Right forelimb (tissue), 1 donor: ENCODE data around the gene MARS1.
"Not testable (repeated sequence)": the region's sequence is repeated elsewhere in the genome, so short reads cannot be mapped to it uniquely, and the experiment has no call there.

Experiments
- DNase-seq: peaks from one replicate; pipeline ENCODE4 v3.0.0-alpha.2; 2018

The MARS1 gene

DNA sequence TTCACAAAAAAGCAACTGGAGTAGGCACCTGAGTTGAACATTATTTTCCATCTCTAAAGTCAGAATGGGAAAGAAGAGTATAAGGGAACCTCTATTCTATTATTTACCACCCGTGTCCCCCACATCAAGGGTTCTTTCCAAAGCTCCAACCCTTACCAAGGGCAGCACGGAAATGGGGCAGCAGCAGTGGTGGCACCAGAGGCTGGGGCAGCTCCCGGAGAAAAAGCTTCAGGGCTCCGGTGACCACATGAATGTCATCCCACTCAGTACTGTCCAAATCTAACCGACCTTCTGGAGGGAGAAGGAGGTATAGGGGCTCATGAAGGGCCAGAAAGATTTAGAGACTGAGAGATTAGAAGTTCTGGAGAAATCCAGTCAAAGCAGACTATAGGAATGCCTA, 14.0 kb upstream of the MARS1 start:
- no peak for DNase-seq

DNA sequence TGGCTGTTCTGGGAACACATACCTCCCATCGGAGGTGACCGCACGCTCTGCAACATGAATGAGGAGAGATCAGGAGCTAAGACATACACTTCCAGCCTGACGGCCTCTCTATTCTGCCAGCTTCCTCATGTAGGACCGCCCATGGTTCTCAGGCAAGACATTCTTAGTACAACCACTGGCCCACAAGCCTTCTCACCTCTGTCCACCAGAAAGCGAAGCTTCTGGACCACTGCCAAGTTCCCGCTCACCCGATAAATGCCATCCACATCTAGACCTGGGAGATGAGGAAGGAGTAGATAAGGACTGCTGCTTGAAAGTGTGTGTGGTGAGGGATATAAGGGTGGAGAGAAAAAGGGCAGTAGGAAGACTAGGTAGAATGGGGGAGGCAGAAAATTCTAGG, 13.4 kb upstream of the MARS1 start:
- no peak for DNase-seq

DNA sequence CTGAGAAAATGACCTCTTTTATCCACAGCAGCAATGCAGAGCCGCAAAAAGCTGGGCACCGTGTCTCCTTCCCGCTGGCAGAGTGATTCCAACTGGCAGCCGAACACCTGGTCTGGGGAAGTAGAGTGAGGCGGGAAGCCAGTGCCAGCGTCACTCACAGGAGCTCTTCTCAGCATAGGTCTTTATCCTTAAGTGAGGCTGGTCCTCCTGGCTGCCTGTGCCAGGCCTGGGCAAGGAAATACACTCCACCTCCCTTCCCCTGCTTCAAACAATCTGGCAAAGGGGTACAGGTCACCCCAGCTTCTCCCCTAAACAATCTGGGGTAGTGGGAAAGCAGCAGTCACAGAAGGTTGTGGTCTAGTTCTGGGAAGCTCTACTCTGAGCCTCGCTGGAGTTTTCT, 13.0 kb upstream of the MARS1 start:
- no peak for DNase-seq

DNA sequence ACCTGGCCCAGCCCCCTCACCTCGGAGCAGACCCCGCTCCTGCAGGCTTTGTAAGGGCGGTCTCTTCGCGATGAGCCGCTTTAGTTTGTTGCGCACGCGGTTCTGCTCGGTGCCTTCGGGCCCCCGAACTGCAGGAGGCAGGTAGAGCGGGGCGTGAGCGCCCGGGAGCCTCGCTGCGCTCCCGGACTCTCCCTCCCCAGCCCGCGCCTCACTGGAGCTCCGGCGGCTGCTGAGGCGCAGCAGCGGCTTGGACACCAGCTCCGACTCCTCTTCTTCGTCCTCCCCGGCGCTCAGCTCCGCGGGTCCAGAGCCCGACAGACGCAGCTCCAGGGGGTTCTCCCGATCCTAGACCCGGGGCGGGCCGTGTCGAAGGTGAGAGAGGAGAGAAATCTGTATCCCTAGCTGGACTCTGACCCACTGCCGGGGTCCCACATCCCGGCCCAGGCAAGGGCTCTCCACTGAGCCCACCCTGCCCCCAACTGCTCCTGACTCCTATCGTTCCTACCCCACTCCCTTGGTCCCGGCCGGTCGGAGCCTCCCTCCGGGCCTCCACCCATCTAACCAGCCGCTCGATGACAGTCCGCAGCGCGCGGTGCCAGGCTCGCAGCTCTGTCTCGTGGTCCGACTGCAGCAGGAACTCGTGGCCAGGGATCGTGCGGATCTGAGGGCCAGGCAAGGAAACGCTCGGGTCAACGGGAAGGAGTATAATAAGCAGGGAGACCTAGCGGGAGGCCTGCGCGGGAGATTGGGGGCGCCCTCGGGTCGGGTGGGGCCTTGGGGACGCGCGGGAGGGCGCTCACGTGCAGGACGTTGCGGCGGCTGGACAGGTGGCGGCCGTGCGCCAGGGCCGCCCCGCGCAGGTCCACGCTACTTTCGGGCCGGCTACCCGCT, 12.4 kb upstream of the MARS1 start:
- no peak for DNase-seq

DNA sequence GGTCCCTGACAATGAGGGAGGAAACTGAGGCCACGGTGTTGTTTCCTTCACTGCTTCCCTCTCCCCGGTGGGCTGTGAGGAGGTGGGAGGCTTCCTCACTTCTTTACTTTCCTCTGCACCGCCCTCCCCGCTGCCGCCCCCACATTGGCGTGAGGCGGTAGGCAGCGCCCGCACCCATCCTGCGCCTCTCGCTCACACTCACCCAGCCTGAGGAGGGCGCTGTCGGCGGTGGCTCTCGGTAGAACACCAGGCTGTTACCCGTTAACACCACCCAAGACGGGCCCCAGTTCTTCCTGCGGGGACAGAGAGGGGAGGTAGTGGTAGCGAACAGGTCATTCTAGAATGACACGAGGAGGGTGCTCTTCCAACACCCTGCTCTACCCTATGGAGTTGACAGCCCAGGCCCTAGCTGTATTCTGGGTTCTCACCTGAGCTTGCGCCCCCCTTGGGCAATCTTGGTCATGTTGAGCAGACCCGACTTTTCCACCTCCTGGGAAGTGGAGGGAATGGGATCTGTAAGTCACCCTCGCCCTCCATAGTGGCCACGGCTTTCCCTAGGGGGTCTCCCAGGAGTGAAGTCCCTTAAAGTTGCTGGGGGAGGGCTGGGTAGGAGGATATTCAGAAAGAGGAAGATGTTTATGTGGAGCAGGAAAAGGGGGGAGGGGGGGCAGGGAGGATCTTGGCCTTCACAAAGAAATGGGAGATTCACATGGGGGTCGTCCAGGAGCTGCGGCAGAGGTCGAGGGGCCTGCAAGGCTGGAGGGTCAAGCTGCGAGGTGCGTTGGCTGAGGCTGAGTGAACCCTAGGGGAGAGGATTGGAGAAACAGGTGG, 11.5 kb upstream of the MARS1 start:
- no peak for DNase-seq

DNA sequence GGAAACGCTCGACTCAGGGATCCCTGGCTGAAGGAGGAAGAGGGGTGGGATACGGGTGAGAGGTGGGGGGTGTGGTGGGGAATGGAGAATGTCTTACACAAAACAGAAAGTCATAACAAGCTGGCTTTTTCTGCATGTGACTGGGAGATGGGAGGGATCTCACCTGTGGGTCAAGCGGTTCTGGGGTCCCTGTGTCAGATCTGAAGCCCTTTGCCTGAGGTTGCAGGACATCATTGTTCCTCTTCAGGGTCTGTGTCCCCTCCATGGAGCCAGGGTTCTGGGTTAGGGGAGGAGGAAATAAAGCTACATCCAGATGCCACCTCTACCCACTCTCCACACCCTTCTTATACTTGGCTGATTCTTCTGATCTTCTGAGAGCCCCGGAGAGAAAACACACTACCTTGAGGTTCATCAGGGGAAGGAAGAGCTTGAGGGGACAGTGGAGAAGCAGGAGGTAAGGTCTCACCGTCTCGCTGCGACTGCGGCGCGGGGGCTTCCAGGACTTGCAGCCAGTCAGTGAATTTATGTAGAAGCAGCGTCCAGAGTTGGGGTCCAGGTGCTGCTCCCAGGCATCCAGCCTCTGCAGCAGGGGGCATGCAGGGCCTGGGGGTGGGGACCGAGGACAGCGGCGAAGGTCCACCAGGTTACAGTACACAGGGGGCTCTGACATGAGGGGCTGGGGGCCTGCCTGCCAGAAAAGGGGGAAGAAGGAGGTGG, 10.7 kb upstream of the MARS1 start:
- no peak for DNase-seq

DNA sequence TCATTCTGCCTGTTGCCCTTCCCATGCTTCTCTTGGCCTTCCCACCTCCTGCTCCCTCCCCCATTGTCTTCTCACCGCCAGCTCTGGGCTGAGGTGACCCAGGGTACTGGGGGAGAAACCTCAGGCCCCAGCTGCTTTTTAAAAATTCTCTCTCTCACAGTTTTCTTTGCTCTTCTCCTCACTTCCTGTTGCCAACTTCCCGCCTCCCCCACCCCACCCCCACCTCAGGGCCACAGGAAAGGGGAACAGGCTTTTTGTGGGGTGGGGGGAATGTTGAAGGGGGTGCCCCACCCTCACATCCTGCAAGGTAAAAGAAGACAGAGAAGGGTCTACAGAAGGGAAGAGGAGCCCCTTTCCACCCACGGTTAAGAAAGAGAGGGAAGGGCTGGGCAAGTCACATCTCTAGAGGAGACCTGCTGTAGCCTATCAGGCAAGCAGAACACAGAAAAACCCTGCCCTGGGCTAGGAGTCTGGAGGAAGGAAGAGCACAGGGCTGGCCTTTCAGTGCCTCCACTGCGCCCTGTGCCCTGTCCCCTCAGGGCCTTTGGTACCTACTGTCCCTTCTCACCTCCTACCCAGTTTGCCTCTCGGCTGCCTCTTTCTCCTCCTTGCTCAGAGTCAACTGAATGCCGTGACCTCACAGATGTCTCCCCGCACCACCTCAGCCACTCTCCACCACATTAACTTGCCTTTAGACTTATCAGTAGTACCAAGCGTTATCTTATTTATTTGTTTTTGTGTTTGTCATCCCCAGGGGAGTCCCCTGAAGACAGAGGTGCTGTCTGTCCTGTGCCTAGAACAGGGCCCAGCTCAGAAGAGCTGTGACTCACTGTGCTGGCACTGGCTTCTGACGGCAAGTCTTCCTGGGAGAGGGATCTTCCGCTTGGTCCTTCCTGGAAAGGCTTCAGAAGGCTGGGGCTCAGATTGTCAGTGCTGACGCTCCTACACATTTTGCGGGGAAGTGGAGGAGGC, 9.9 kb upstream of the MARS1 start:
- no peak for DNase-seq

DNA sequence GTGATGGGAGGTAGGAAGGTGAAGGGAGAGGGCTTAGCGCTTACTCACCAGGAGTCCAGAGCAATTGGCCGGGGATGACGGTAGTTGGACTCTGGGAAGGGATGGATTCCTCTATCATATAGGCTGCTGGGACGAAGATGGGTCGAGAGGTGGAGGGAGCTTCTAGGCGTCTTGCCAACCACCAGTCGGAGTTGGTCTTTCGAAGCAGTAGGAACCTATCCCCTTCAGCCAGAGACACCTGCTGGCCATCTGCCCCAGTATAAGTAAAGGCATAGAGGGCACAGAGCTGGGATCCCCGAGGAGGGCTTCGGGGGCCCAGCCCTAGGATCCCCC, 8.9 kb upstream of the MARS1 start:
- no peak for DNase-seq

DNA sequence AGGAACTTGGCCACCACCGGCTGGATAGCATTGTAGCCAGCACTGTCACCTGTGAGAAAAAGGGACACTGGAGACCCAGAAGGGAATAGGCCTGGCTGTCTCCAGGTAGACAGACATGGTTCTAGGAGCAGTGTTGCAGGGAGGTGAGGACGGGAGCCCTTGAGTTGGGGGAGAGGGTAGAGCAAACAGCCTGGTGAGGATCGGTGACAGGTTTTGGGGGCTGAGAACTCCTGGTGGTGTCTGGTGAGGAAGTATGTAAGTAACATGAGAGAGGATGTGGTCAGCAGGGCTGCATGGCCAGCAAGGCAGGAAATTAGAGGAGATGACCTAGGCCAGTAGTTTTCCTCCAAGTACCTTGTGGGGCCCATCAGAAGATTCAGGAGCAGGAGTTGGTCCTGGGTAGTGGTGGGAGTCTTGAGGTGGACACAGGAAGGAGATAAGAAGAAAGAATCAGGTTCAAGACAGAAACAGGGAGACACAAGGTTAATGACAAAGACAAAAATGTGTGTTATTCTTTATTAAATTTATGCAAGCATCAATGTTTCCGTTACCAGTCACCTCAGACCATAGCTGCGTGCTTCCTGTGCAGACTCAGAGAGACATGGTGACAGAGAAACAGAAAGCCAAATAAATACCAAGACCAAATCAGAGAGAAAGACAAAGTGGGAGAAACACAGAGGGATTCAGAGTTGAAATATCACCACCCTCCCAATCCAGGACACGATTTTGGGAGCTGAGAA, 8.3 kb upstream of the MARS1 start, which contains the start of gene ARHGAP9:
TSS of gene ARHGAP9 (minus strand) at position 491 of the 740 bp plus-strand sequence. CDS start at position 31, 460 bp downstream.
- DNase-seq, result no peak

DNA sequence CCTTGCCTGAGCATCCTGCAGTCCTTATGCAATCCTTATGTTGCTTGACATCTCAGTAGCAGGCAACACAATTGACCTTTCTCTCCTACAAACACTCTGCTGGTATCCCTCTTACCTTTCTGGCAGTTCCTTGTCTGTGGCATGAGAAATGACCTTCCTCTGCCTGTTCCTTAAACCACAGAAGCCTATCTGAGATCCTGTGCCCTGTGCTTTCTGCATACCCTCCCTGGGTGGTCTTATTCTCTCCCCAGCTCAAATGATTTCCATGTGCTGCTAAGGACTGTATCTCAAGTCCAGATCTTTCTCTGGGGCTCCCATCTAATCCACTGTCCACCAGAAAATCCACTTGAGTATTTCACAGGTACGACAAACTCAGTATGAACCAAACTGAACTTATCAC, 6.2 kb upstream of the MARS1 start:
- DNase-seq, result no peak

DNA sequence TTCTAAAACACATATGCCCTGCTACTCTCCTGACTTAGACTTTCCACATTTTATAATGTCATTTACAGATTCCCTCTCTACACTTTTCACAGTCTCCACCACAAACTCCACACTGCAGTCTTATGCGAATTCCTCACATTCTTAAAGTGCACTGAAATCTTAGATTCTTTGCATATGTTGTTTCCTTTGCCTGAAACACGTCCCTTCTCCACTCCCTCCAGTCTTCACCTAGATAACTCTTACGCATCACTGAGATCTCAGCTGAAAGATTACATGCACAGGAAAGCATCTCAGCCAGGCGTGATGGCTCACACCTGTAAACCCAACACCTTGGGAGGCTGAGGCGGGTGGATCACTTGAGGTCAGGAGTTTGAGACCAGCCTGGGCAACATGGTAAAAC, 4.4 kb upstream of the MARS1 start:
- no peak for DNase-seq

DNA sequence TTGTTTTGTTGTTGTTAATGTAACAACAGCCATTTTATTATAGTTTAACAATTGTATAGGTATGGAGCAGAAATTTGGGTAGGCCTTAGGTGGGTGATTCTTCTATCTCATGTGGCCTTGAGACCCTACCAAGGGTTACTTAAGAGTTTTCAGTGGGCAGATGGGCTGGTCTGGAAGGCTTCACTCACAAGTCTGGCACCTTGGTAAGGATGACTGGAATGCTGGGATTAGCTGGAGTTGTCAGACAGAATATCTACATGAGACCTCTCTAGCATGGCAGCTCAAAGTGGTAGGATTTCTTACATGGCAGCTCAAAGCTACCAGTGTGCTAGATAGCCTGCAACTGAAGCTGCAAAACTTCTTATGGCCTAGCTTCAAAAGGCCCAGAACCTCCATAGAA, 2.2 kb upstream of the MARS1 start:
- no peak for DNase-seq

DNA sequence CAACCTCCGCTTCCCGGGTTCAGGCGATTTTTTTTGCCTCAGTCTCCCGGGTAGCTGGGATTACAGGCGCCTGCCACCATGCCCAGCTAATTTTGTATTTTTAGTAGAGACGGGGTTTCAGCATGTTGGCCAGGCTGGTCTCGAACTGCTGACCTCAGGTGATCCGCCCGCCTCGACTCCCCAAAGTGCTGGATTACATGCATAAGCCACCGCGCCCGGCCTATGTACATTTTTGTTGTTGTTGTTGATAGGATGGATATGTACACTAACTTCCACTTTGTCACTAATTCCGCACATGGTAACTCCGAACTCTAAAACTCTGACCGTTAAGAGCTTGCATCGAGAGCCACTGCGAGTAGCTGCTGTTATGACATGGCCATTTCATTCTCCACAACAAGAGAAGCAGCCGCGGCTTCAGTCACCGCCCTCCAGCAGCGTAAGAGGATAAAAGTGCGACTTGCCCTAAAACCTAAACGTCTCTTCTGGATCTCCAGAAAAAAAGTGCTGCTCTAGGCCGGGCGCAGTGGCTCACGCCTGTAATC, 742 bp upstream of the MARS1 start:
- DNase-seq, result no peak

DNA sequence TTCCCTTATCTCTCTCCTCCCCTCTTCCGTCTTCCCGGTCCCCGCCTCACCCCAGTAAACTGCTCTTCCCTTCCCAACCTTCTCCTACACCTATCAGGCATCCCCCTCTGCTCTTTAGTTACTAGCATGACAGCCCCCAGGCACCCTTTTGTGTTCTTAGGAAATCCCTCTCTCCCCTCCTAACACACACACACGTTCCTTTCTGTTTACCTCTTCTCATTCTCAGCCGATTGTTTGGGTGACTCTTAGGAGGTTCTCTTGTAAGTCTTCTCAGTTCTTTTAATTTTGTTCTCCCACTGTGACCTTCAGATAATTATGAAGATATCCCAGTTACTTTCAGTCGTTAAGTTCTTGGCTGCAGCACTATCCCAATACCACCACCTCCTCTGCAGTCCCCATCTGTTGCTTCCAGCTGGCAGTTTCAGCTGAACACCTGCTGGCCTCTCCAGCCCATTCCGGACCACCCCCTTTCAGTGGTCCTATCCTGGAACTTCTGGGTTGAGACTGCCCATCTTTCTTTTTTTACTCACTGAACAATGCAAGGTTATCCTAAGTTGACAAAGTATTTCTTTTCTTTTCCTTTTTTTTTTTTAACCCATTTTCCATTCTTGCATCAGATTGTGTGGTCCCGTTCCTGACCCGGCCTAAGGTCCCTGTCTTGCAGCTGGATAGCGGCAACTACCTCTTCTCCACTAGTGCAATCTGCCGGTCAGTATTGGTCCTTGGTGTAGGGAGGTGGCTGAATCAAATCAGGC, 711 bp downstream of the MARS1 start:
- no peak for DNase-seq

DNA sequence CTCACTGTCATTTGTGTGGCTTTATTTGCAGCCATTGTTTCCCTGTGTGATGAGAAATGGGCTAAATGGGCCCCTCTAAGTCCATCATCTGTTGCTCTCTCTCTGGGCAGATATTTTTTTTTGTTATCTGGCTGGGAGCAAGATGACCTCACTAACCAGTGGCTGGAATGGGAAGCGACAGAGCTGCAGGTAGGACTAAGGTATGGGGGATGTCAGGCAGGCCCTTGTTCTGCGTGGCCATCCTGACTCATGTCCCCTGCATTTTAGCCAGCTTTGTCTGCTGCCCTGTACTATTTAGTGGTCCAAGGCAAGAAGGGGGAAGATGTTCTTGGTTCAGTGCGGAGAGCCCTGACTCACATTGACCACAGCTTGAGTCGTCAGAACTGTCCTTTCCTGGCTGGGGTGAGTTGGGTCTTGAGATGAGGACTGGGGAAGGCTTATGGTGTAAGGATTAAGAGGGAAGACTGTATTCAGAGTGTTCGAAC, 1.3 kb downstream of the MARS1 start:
- no peak for DNase-seq

DNA sequence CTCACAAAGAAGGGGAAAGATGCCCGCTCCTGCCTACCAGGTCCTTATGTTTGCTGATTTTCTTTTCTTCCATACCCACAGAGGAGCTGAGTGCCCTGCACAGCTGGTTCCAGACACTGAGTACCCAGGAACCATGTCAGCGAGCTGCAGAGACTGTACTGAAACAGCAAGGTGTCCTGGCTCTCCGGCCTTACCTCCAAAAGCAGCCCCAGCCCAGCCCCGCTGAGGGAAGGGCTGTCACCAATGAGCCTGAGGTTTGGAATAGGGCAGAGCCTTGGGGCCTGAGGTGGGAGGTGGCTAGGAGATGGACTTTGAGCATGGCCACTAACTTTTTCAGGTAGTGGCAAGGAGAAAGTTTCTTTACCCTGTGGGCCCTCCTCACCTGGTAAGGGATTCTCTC, 2.3 kb downstream of the MARS1 start:
- no peak for DNase-seq

DNA sequence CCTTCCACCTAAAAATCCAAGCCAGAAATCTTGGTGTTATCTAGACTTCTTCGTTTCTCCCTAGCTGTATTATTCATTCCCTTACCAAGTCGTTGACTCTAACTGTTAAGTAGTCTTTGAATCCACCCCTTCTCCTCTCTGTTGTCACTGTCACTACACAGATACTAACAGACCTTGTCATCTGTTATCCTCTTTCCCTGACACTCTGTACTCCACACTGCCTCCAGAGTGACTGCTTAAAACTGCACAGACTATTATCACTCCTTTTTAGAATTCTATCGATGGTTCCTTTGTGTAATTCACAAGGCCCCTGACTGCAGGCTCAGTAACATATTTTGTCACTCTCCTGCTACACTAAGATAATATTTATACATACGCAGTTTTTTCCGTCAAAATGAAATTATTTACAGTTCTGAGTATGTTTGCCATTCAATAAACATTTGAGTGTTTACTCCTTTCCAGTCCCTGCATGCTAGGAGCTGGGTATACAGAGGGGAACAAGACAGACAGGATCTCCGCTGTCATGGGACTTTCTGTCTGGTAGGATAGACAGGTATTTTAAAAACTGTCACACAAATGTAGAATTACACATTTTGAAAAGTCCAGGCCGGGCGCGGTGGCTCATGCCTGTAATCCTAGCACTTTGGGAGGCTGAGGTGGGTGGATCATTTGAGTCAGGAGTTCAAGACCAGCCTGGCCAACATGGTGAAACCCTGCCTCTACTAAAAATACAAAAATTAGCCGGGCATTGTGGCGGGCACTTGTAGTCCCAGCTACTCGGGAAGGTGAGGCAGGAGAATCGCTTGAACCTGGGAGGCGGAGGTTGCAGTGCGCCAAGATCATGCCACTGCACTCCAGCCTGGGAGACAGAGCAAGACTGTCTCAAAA, 3.8 kb downstream of the MARS1 start:
- no peak for DNase-seq

DNA sequence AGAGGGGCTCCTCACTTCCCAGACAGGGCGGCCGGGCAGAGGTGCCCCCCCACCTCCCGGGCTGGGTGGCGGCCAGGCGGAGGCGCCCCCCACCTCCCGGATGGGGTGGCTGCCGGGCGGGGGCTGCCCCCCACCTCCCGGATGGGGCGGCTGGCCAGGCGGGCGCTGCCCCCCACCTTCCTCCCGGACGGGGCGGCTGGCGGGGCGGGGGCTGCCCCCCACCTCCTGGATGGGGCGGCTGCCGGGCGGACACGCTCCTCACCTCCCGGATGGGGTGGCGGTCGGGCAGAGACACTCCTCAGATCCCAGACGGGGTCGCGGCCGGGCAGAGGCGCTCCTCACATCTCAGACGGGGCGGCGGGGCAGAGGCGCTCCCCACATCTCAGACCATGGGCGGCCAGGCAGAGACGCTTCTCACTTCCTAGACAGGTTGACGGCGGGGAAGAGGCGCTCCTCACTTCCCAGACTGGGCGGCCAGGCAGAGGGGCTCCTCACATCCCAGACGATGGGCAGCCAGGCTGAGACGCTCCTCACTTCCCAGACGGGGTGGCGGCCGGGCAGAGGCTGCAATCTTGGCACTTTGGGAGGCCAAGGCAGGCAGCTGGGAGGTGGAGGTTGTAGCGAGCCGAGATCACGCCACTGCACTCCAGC, 7.3 kb downstream of the MARS1 start:
- DNase-seq, result not testable (repeated sequence)

DNA sequence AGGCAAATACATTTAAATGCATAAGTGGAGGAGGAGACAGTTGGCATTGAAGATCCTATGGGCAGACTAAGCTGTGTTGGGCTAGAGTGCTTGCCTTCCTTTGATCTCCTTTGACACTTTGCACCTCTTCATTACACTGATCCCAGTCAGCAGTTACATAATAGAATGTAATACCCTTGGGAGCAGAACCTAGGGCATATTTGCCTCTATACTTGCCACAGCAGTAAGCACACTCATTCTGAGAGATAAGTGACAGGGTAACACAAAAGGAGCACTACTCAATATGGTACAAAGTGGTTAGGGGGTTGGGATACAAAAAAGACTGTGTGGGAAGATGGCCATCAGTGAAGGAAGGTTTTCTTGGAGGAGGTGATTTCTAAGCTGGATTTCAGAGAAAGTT, 9.0 kb downstream of the MARS1 start:
- DNase-seq, result no peak
